Activated CD4-positive, alpha-beta T cell treated with anti-CD3 and anti-CD28 coated beads, Interleukin-10, Interleukin-2, amounts not matched to agents 100 ng/mL and 50 ng/mL, durations not matched to agents 16 hours and 8 hours (primary cell): Measurements from ENCODE around the gene WDR73.

Experiments used
- DNase-seq: peaks from one replicate; pipeline ENCODE4 v3.0.0-alpha.2; 2020

WDR73 gene

DNA sequence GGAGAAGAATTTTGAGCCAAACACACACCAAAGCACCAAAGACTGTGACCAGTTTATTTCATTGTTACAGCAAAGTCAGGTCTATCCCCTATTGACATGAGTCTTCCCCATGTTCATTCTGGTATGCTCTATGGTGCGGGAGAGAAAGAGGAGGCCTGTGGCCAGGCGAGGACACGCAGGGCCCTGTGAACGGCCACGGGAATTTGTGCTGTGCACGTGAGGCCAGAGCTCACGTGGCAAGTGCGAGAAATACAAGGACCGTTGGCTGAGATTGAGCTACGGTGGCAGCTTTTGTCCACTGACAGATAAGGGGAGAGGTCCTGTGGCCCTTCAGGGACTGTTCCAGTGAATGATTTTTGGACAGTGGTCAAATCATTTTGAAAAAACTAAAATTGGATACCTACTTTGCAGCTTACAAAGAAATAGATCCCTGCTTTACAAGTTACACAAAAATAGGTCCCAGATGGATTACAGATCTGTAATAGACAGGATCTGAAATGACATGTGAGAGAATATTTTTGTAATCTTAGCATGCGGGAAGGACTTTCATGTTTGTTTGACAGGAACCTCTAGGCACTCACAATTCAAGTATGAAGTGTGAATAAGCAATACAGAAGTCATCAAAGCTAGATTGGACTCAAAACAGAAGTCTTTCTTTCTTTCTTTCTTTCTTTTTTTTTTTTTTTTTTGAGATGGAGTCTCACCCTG is 44.1 kb downstream of the WDR73 start:
- DNase-seq, result no peak

- no peak for DNase-seq
Observed at GRCh38 chr15:84608707-84609284, 45.3 kb downstream of the WDR73 start.

DNA sequence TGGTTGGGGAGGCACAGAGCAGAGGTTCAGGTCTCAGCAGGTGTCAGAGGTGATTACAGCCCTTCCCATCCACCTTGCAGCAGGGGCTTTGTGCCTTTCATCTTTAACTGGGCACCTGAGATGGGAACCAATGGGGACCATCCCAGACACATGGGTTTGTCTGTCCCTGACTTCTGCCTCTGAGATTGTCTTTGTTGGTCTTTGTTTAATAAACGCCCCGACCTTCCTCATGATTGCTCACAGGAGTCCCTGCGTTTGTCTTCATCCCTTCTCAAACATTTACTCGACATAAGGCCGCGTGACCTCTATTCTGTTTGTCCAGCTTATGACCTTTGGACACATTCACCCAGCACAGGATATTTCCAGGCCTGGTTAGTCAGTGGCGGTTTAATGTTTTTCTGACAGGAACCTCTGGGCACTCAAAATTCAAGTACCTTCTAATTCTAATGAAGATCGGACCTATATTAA is 47.4 kb downstream of the WDR73 start:
- DNase-seq, result no peak

DNA sequence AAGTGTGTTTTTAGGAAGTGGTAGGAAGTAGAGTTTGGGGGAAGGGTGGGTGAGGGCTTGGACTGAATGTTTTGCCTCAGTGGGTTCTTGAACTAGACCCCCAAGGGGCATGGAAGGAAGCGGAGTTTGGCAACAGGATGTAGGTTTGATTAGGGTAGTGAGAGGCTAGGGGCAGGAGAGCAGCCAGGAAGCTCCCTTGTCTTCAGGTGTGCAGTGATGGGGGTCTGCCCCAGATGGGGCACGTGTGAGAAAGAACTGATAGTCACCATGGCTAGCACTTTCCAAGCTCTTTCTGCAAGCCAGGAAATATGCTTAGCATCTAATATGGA is 48.6 kb downstream of the WDR73 start:
- no peak for DNase-seq

DNA sequence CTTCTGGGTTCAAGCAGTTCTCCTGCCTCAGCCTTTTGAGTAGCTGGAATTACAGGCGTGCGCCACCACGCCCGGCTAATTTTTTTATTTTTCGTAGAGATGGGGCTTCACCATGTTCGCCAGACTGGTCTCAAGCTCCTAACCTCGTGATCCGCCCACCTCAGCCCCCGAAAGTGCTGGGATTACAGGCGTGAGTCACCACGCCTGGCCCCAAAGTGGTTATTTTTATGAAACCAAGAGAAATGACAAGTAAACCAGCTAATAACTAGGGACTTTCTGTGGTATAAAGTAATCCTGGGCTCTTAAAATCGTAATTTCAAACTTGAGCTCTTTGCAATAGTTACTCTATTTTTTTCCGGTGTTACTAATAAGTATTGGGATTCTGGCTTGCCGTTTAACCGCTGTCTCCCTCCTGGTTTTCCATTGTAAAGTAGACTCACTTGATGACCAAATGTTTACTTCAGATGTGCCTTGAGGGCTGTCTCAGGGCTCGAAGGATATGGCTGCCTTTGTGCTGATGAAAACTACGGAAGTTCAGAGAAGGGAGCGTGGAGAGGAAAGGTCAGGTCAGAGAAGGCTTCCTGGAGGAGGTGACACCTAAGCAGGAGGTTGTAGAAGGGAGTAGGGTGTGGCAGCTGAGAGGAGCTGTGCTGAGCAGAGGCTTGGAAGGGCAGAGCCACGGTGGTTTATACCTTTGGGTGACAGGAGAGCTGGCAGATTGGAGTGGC is 49.1 kb downstream of the WDR73 start:
- DNase-seq, result peak; percentile 79

DNA sequence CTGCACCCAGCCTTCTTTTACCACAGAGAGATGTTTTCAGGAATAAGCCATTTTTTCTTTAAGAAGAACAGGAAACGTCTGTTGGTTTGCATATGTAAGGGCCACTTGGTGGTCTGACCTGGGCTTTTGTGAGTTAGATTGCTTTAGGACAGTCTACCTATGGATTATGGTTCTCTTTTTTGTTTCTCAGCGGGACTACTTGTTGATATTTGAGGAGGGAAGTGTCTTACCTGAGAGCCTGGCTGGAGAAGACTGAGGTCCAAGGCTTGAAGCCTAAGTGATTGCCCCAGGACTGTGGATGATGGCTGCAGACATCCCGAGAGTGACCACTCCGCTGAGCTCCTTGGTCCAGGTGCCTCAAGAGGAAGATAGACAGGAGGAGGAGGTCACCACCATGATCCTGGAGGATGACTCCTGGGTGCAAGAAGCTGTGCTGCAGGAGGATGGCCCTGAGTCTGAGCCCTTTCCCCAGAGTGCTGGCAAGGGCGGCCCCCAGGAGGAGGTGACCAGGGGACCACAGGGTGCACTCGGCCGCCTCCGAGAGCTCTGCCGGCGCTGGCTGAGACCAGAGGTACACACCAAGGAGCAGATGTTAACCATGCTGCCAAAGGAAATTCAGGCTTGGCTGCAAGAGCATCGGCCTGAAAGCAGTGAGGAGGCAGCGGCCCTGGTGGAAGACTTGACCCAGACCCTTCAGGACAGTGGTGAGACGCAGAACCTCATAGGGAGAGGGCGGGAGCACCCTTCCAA is 50.3 kb downstream of the WDR73 start:
- no peak for DNase-seq

DNA sequence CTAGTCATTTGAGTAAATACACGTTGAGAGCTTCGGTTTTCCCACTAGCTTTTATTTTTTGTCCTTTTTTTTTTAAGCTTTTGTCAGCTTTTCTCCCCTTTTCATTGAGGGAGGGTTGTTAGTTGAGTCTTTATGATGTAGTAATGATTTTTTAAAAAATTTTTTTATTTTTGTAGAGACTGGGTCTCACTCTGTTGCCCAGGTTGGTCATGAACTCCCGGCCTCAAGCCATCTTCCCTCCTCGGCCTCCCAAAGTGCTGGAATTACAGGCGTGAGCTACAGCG is 52.6 kb downstream of the WDR73 start:
- DNase-seq, result no peak

DNA sequence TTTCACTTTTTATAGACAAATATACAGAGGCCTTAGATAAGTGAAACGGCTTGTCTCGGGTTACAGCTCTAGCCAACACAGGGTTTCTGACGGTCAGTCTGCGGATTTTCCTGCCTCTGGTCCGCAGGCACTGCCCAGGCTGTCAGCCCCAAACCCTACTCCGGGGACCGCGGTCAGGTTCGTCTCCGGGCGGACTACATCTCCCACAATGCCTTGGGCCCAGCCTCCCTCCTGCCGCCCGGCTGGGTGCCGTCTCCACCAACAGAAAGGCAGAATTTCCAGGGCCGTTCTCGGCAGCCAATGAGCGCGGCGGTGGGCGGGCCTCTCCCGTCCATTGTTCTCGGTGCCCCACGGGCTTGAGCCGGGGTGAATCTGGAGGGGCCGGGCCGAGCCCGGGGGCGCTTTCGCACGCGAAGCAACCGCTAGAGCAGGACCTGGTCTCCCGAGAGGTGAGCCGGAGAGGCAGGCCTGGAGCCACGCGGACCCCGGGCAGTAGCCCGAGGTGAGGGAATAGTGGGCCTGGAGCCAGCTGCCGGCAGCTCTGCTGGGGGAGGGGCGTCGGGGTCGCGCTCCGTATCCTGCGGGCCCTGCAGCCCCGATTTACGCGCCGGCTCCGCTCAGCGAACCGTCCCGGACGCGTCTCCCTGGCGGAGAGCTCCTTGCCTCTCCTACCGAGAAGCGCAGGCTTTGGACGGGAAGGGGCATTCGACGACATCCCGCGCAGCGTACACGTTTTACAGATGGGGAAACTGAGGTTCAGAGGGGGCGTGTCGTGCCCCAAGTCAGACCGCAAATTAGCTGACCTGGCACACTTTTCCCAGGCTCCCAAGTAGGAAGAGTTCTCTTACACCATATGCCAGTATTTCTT is 53.2 kb downstream of the WDR73 start, which contains the start of gene ZSCAN2:
TSS of gene ZSCAN2 (plus strand) at position 323 of the 868 bp plus-strand sequence. CDS start 2,919 bp downstream, outside the sequence.
- DNase-seq, result peak; percentile 97

DNA sequence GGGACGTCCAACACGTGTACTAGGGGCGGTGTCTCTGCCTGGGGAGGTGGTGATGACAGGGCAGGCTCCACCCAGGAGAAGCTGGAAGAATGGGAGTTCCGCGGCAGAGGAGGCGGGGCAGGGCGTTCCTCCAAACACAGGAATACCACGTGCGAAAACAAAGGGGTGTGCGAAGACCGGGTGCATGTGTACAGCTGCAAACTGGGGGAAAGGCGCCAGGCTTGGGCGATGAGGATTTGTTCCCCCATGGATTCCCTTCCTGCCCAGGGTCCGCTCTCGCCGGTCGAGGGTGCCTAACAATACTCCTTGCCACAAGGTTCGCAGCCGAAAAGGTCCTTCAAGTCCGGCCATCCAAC is 53.8 kb downstream of the WDR73 start:
- peak; percentile 64 for DNase-seq

DNA sequence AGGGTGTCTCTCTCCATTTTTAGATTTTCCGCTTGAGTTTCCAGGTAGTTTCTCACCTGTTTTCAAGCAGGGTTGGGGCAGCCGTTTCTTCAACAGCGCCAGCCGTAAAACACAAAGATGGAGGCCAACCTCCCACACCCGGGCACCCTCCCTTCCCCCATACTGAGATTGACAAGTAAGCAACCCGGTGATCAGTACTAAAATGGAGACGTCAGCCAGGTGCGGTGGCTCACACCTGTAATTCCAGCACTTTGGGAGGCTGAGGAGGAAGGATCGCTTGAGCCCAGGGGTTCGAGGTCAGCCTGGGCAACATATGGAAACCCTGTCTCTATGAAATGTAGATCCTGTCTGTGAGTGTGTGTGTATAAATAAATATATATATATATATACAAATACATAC is 54.2 kb downstream of the WDR73 start:
- DNase-seq, result no peak

DNA sequence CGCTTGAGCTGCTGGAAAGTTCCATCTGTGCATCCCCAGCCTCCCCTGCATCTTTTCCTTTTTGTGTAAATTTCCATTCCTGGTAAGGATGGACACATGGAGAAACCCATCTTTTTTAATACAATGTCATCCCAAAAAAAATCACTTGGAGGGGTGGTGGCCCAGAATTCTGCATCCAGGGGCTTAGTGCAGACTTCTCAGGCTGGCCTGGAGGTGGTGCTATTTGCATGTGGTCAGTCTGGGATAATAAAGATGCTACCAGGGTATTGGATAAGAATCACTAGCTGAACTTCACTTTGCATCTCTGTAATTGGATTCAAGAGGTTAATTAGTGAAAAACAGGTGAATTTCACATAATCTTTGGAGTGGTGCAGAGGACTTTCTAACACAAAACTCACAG is 55.1 kb downstream of the WDR73 start:
- peak; percentile 59 for DNase-seq

DNA sequence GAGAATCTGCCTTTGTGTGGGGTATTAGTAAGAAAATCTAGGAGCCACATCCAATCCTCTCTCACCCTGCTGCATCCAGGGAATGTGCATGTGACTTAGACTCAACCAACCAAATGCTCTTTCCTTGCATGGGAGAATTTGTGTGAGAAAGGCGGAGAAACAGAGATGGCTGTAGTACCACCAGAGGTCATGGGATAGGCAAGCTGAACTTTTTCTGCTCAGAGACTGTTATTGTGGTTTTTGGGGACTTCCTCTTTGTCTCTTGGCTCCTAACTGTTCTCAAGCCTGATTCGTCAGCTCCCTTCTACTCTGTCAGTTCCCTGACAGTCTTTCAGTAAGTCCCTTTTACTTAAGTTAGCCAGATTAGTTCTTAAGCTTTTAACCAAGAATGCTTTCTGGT is 55.8 kb downstream of the WDR73 start:
- DNase-seq, result peak; percentile 71

DNA sequence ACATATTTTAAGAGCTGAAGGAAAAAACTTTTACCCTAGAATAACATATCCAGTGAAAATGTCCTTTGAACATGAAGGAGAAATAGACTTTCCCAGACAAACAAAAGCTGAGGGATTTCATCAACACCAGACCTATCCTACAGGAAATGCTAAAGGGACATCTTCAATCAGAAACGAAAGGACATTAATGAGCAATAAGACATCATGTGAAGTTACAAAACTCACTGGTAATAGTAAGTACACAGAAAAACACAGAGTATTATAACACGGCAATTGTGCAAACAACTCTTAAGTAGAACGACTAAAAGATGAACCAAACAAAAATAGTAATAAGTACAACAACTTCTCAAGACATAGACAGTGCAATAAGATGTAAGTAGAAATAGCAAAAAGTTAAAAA is 56.8 kb downstream of the WDR73 start:
- no peak for DNase-seq

GRCh38 chr15:84595660-84596059 is 58.4 kb downstream of the WDR73 start:
- no peak for DNase-seq

DNA sequence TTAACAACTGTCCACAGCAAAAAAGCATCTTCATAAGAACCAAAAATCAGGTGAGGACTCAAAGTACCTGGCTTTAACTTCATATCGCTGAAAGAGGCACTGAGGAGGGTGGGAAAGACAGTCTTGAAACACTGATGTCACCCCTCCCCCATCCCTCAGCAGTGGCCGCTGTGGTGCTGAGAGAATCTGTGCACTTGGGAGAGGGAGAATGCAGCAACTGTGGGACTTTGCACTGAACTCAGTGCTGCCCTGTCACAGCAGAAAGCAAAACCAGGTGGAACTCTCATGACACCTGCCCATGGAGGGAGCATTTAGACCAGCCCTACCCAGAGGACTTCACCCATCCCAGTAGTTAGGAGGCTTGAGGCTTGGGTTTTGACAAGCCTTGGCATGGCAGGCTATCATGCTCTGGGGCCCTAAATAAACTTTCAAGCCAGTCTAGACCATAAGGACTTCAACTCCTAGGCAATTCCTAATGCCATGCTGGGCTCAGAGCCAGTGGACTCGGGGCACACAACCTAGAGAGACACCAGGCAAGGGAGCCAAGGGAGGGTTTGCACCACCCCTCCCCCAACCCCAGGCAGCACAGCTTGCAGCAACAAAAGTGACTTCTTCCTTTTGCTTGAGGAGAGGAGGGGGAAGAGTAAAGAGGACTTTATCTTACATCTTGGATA is 59.3 kb downstream of the WDR73 start:
- DNase-seq, result no peak

- no peak for DNase-seq
Observed at GRCh38 chr15:84591815-84592214, 62.3 kb downstream of the WDR73 start.

GRCh38 chr15:84590406-84590805 is 63.7 kb downstream of the WDR73 start:
- no peak for DNase-seq
